Prostate gland (tissue), 2 donors: Measurements from ENCODE around the gene PDLIM1.

Source experiments
- POLR2A ChIP-seq: fragments of 450-650 bp; IDR thresholded peaks from one replicate; pipeline ENCODE4 v1.6.1; 2016; ENCODE audit warnings: antibody characterized with exemption, mild to moderate bottlenecking
- POLR2AphosphoS5 ChIP-seq: sonication (generic); formaldehyde crosslinking; IDR thresholded peaks from one replicate; pipeline ENCODE4 v1.6.1; 2017; ENCODE audit warnings: antibody characterized with exemption
- TF ChIP-seq, protein P1 (sequence below), 4 experiments: fragments of 200-600 bp in 2 of 4; fragments of 450-650 bp in 2 of 4; sonication (generic) in 2 of 4; IDR thresholded peaks; 1 replicate in 3 of 4; 2 replicates in 1 of 4; pipeline ENCODE4 v1.5.1; 2016 to 2019; ENCODE audit warnings: antibody characterized with exemption in 4 of 4, mild to moderate bottlenecking in 2 of 4, moderate library complexity in 2 of 4

DNA sequence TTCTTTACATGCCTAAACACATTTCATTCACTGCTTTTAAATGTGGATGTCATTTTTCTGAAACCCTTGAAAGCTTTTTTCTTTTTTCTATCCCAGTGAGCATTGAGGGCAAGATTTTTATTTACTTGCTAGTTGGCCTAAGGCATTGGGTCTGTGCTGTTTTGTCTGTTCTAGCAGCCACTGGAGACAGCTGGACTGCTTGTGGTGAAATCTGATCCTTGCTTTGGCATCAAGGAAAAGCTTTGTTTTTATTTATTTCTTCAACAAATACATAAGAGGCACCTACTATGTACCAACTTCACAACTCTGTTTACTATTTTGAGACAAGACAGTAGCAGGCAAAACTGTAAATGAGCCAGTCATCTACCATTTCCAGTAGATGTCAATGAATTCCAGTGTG, 28.4 kb upstream of the PDLIM1 start:
- TF ChIP-seq, protein P1, sequence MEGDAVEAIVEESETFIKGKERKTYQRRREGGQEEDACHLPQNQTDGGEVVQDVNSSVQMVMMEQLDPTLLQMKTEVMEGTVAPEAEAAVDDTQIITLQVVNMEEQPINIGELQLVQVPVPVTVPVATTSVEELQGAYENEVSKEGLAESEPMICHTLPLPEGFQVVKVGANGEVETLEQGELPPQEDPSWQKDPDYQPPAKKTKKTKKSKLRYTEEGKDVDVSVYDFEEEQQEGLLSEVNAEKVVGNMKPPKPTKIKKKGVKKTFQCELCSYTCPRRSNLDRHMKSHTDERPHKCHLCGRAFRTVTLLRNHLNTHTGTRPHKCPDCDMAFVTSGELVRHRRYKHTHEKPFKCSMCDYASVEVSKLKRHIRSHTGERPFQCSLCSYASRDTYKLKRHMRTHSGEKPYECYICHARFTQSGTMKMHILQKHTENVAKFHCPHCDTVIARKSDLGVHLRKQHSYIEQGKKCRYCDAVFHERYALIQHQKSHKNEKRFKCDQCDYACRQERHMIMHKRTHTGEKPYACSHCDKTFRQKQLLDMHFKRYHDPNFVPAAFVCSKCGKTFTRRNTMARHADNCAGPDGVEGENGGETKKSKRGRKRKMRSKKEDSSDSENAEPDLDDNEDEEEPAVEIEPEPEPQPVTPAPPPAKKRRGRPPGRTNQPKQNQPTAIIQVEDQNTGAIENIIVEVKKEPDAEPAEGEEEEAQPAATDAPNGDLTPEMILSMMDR (IDR thresholded peaks at IDR 0.05), result no peak
- TF ChIP-seq POLR2A (no peak), POLR2AphosphoS5 (no peak)
